Measurements from ENCODE around the gene NPY.

- TF ChIP-seq CTCF (IDR thresholded peaks at IDR 0.05; ENCODE audit: low read length) (no peak), EZH2 (IDR thresholded peaks at IDR 0.05; ENCODE audit: borderline replicate concordance, low read length) (no peak)
These were observed 14.7 kb downstream of the NPY start for GRCh38 chr7:24298696-24299095.
